ENCODE results near the gene MYCN. TPM values are rescaled to one million over a fixed set of nuclear protein-coding genes. Genes with fewer than 3 reads are reported as not detected.

Gene MYCN
- total and polyA plus RNA-seq, 5 donors from 2014 or later: 0.08 to 2.2 (median 0.09) TPM; not detected in 2

DNA sequence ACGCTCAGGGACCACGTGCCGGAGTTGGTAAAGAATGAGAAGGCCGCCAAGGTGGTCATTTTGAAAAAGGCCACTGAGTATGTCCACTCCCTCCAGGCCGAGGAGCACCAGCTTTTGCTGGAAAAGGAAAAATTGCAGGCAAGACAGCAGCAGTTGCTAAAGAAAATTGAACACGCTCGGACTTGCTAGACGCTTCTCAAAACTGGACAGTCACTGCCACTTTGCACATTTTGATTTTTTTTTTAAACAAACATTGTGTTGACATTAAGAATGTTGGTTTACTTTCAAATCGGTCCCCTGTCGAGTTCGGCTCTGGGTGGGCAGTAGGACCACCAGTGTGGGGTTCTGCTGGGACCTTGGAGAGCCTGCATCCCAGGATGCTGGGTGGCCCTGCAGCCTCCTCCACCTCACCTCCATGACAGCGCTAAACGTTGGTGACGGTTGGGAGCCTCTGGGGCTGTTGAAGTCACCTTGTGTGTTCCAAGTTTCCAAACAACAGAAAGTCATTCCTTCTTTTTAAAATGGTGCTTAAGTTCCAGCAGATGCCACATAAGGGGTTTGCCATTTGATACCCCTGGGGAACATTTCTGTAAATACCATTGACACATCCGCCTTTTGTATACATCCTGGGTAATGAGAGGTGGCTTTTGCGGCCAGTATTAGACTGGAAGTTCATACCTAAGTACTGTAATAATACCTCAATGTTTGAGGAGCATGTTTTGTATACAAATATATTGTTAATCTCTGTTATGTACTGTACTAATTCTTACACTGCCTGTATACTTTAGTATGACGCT, 5.8 kb downstream of the MYCN start:
- H3K27ac Mint-ChIP-seq: no peak overlapping the region
- H3K27me3 Mint-ChIP-seq: peaks cover 35% of the 10 kb centered on the region
- H3K9me3 Mint-ChIP-seq: no peaks in the 10 kb centered on the region

DNA sequence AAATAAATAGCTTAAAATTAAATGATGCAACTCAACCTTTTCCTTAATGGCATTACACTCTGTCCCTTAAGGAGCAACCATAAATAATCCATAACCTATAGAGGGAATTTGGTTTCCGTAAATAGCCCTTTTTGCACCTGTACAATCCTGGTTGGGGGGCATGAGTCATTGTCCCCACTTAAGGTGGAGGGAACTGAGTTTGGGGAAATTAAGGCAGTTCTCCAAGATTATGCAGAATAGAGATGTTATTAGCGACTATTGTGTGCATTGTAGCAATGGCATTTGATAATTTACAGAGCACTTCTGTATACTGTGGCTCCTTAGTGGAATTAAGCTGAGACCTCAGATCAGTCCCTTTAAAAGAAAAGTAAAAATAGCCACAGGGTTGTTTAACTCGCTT, 6.6 kb downstream of the MYCN start:
- peaks cover 4% of the 10 kb centered on the region for H3K36me3 Mint-ChIP-seq
- Histone ChIP-seq H3K9me3 (ENCODE audit: control insufficient read depth in 2 of 2, low read length in 2 of 2) (no peaks in the 10 kb centered on the region), H3K4me1 (ENCODE audit: control insufficient read depth, insufficient read depth, low read length, poor library complexity, severe bottlenecking) (peaks cover 10% of the 10 kb centered on the region), H3K4me3 (ENCODE audit: low read depth, low read length) (no peak overlapping the region), H3K27me3 (ENCODE audit: control insufficient read depth, insufficient read depth, low read length) (peaks cover 8% of the 10 kb centered on the region), H3K27ac (ENCODE audit: insufficient read depth, low read length, poor library complexity, severe bottlenecking) (no peak overlapping the region), H3K36me3 (ENCODE audit: control insufficient read depth, insufficient read depth, low read length) (no peaks in the 10 kb centered on the region)
- H3K4me3 Mint-ChIP-seq: no peak overlapping the region
- H3K4me1 Mint-ChIP-seq: peaks cover 0 to 16% (median 6%) of the 10 kb centered on the region in 4 donors
- ATAC-seq (ENCODE audit: low read depth in 2 of 2): no peak
- peaks cover 30% of the 10 kb centered on the region for H3K27me3 Mint-ChIP-seq
- peak overlapping the region in 1 of 3 donors; percentile 27 for H3K27ac Mint-ChIP-seq
- DNase-seq: no peak
- no peaks in the 10 kb centered on the region for H3K9me3 Mint-ChIP-seq

More for the DNA sequence above, 5.8 kb downstream of the MYCN start:
- peaks cover 8% of the 10 kb centered on the region for H3K27me3 ChIP-seq (ENCODE audit: control insufficient read depth, insufficient read depth, low read length)
- no peak for ATAC-seq (ENCODE audit: low read depth in 2 of 2)
- peak overlapping the region in 1 of 4 donors; percentile 24 for H3K4me3 Mint-ChIP-seq
- peaks cover 17% of the 10 kb centered on the region for H3K4me1 ChIP-seq (ENCODE audit: control insufficient read depth, insufficient read depth, low read length, poor library complexity, severe bottlenecking)
- H3K36me3 ChIP-seq (ENCODE audit: control insufficient read depth, insufficient read depth, low read length): no peaks in the 10 kb centered on the region
- H3K4me3 ChIP-seq (ENCODE audit: low read depth, low read length): no peak overlapping the region
- no peaks in the 10 kb centered on the region for H3K9me3 ChIP-seq (ENCODE audit: control insufficient read depth in 2 of 2, low read length in 2 of 2)
- peaks cover 0 to 18% (median 9%) of the 10 kb centered on the region in 4 donors for H3K4me1 Mint-ChIP-seq
- no peak overlapping the region for H3K27ac ChIP-seq (ENCODE audit: insufficient read depth, low read length, poor library complexity, severe bottlenecking)
- DNase-seq: no peak
- peaks cover 4% of the 10 kb centered on the region for H3K36me3 Mint-ChIP-seq

DNA sequence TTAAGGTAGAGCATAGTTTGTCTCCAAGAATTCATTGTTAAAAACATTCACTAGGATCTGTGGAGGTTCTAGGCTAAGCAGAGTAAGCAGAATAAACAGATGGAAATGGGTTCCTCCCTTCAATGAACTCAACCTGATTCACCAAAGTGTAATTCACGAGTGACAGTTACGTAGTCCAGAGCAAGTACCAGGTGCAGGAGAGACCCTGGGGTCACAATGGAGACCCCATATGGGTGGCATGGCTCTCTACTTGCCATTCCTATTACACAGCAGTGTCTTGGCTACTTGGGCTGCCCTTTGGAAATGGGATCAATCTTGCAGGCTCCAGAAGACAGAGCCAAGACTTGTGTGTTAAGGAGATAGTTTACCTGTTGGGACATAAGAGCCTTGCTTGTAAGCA, 7.1 kb downstream of the MYCN start:
- Mint-ChIP-seq H3K4me1 (peaks cover 0 to 16% (median 6%) of the 10 kb centered on the region in 4 donors), H3K4me3 (no peak overlapping the region), H3K27me3 (peaks cover 30% of the 10 kb centered on the region), H3K27ac (peak overlapping the region in 1 of 3 donors; percentile 27), H3K9me3 (no peaks in the 10 kb centered on the region), H3K36me3 (peaks cover 4% of the 10 kb centered on the region)
- Histone ChIP-seq H3K27me3 (ENCODE audit: control insufficient read depth, insufficient read depth, low read length) (peaks cover 8% of the 10 kb centered on the region), H3K36me3 (ENCODE audit: control insufficient read depth, insufficient read depth, low read length) (no peaks in the 10 kb centered on the region), H3K4me3 (ENCODE audit: low read depth, low read length) (no peak overlapping the region), H3K27ac (ENCODE audit: insufficient read depth, low read length, poor library complexity, severe bottlenecking) (no peak overlapping the region), H3K4me1 (ENCODE audit: control insufficient read depth, insufficient read depth, low read length, poor library complexity, severe bottlenecking) (peaks cover 8% of the 10 kb centered on the region), H3K9me3 (ENCODE audit: control insufficient read depth in 2 of 2, low read length in 2 of 2) (no peaks in the 10 kb centered on the region)
- no peak for DNase-seq
- no peak for ATAC-seq (ENCODE audit: low read depth in 2 of 2)

DNA sequence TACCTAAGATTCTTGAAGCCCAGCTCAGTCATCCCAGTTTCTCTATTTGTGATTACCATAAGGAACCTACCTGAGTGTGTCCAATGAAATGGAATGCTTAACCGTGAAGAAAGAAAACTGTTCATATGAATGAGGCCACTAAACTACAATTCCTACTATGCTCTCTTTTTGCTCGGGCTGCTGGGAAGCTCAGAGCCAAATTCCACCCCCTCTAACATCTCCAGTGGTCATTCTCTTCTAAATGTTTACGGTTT, 8.3 kb downstream of the MYCN start:
- Mint-ChIP-seq H3K36me3 (peaks cover 4% of the 10 kb centered on the region), H3K9me3 (no peaks in the 10 kb centered on the region), H3K27me3 (peaks cover 24% of the 10 kb centered on the region), H3K27ac (no peak overlapping the region), H3K4me1 (peaks cover 5 to 8% (median 7%) of the 10 kb centered on the region in 4 donors), H3K4me3 (no peak overlapping the region)
- Histone ChIP-seq H3K4me1 (ENCODE audit: control insufficient read depth, insufficient read depth, low read length, poor library complexity, severe bottlenecking) (peaks cover under 1% of the 10 kb centered on the region), H3K4me3 (ENCODE audit: low read depth, low read length) (no peak overlapping the region), H3K36me3 (ENCODE audit: control insufficient read depth, insufficient read depth, low read length) (no peaks in the 10 kb centered on the region), H3K27me3 (ENCODE audit: control insufficient read depth, insufficient read depth, low read length) (peaks cover 8% of the 10 kb centered on the region), H3K27ac (ENCODE audit: insufficient read depth, low read length, poor library complexity, severe bottlenecking) (no peak overlapping the region), H3K9me3 (ENCODE audit: control insufficient read depth in 2 of 2, low read length in 2 of 2) (no peaks in the 10 kb centered on the region)
- DNase-seq (no peak), ATAC-seq (ENCODE audit: low read depth in 2 of 2) (no peak)

DNA sequence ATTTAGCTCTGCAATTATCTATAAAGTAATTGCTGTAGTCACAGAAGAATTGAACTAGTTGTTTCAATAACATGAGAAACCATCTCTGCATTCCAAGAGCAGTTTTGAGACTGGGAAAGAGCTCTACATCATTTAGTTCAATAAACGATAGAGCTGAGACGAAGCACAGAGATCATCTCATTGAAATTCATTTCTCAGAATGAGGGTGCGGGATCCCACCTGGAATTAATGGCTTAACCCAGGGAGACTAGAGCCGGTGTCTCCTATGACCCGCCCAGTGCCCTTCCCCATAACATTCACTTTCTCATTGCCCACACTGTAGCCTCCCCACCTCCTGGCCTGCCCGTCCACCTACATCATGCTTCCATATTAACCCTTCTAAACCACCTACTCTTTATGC, 8.8 kb downstream of the MYCN start:
- no peak overlapping the region for H3K27ac Mint-ChIP-seq
- H3K9me3 Mint-ChIP-seq: no peaks in the 10 kb centered on the region
- Histone ChIP-seq H3K9me3 (ENCODE audit: control insufficient read depth in 2 of 2, low read length in 2 of 2) (no peaks in the 10 kb centered on the region), H3K36me3 (ENCODE audit: control insufficient read depth, insufficient read depth, low read length) (no peaks in the 10 kb centered on the region), H3K4me1 (ENCODE audit: control insufficient read depth, insufficient read depth, low read length, poor library complexity, severe bottlenecking) (no peaks in the 10 kb centered on the region), H3K4me3 (ENCODE audit: low read depth, low read length) (no peak overlapping the region), H3K27ac (ENCODE audit: insufficient read depth, low read length, poor library complexity, severe bottlenecking) (no peak overlapping the region), H3K27me3 (ENCODE audit: control insufficient read depth, insufficient read depth, low read length) (peaks cover 3% of the 10 kb centered on the region)
- ATAC-seq (ENCODE audit: low read depth in 2 of 2) (no peak), DNase-seq (no peak)
- peaks cover 19% of the 10 kb centered on the region for H3K27me3 Mint-ChIP-seq
- H3K4me3 Mint-ChIP-seq: no peak overlapping the region
- peaks cover 1 to 7% (median 2%) of the 10 kb centered on the region in 4 donors for H3K4me1 Mint-ChIP-seq
- H3K36me3 Mint-ChIP-seq: peaks cover 4% of the 10 kb centered on the region

GRCh38 chr2:15949551-15949950, 9.2 kb downstream of the MYCN start:
- no peak overlapping the region for H3K27ac Mint-ChIP-seq
- peaks cover 0 to 7% (median 0%) of the 10 kb centered on the region in 4 donors for H3K4me1 Mint-ChIP-seq
- no peak overlapping the region for H3K4me3 Mint-ChIP-seq

GRCh38 chr2:15950088-15950952, 10.0 kb downstream of the MYCN start:
- Histone ChIP-seq H3K27me3 (ENCODE audit: control insufficient read depth, insufficient read depth, low read length) (no peaks in the 10 kb centered on the region), H3K36me3 (ENCODE audit: control insufficient read depth, insufficient read depth, low read length) (no peaks in the 10 kb centered on the region), H3K9me3 (ENCODE audit: control insufficient read depth in 2 of 2, low read length in 2 of 2) (no peaks in the 10 kb centered on the region), H3K27ac (ENCODE audit: insufficient read depth, low read length, poor library complexity, severe bottlenecking) (no peak overlapping the region), H3K4me3 (ENCODE audit: low read depth, low read length) (no peak overlapping the region), H3K4me1 (ENCODE audit: control insufficient read depth, insufficient read depth, low read length, poor library complexity, severe bottlenecking) (no peaks in the 10 kb centered on the region)
- peaks cover 3% of the 10 kb centered on the region for H3K36me3 Mint-ChIP-seq
- peaks cover 7% of the 10 kb centered on the region for H3K27me3 Mint-ChIP-seq
- H3K4me1 Mint-ChIP-seq: peaks cover 0 to 7% (median 0%) of the 10 kb centered on the region in 4 donors
- ATAC-seq (ENCODE audit: low read depth in 2 of 2): no peak
- no peak for DNase-seq
- H3K9me3 Mint-ChIP-seq: no peaks in the 10 kb centered on the region
- peak overlapping the region in 1 of 3 donors; percentile 37 for H3K27ac Mint-ChIP-seq
- H3K4me3 Mint-ChIP-seq: no peak overlapping the region

More at GRCh38 chr2:15949551-15949950, 9.2 kb downstream of the MYCN start:
- Histone ChIP-seq H3K4me1 (ENCODE audit: control insufficient read depth, insufficient read depth, low read length, poor library complexity, severe bottlenecking) (no peaks in the 10 kb centered on the region), H3K27ac (ENCODE audit: insufficient read depth, low read length, poor library complexity, severe bottlenecking) (no peak overlapping the region), H3K27me3 (ENCODE audit: control insufficient read depth, insufficient read depth, low read length) (peaks cover under 1% of the 10 kb centered on the region), H3K9me3 (ENCODE audit: control insufficient read depth in 2 of 2, low read length in 2 of 2) (no peaks in the 10 kb centered on the region), H3K4me3 (ENCODE audit: low read depth, low read length) (no peak overlapping the region), H3K36me3 (ENCODE audit: control insufficient read depth, insufficient read depth, low read length) (no peaks in the 10 kb centered on the region)
- no peak for DNase-seq
- ATAC-seq (ENCODE audit: low read depth in 2 of 2): no peak
- Mint-ChIP-seq H3K36me3 (peaks cover 4% of the 10 kb centered on the region), H3K27me3 (peaks cover 15% of the 10 kb centered on the region), H3K9me3 (no peaks in the 10 kb centered on the region)
